NCI-H187 (cell line): ENCODE results near the gene MYO1H.
A peak's percentile ranks its signal among the peaks of the same experiment; 100 is the strongest.
"Not testable (repeated sequence)": the region's sequence is repeated elsewhere in the genome, so short reads cannot be mapped to it uniquely, and the experiment has no call there.

Source experiments
- DNase-seq, 2 experiments: peaks; one replicate each; lab custom pipeline; 2025; lab: John Stamatoyannopoulos, UW

The MYO1H gene

DNA sequence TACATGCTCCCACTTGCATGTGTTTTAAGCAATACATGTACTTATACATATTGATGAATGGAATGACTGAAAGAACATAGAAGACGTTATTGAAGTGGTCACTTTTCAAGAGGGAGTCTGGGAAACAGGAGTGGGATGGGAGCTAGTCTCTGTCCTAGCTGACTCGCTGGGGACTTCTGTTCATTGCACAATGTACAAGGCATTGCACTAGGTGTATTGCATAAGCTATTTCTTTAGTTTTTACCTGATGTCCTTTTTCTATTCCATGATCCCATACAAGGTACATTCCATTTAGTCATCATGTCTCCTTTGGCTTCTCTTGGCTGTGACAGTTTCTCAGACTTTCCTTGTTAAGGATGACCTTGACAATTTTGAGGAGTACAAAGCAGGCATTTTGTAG, 4.0 kb upstream of the MYO1H start:
- DNase-seq, result no peak

DNA sequence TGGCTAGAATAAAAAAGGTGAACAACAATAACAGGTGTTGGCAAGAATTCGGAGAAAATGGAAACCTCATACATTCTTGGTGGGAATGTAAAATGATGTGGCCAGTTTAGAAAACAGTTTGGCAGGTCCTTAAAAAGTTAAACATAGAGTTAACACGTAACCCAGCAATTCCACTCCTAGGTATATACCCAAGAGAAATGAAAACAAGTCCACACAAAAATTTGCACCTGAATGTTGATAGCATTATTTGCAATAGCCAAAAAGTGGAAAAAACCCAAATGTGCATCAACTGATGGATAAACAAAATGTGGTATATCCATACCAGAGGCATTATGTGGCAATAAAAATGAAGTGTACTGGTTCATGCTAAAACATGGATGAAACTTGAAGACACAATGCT, 2.3 kb upstream of the MYO1H start:
- DNase-seq, result no peak

DNA sequence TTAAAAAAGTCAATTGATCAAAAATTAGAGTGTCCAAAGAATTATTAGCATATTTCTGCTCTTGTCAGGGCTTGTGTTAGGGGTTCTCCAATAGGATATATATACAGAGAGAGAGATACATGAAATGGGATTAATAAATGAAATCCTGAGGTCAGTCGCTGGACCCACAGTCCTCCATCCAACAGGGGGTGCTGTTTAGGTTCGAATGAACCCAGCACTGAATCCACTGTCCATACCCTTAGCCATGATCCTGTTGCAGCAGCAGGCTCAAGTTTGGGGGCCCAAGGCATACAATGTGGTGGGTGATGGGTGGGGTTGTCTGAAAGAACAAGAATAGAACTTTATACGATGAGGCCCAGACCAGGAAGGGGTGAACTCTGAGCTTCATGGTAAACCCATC, 780 bp upstream of the MYO1H start:
- DNase-seq, result no peak

DNA sequence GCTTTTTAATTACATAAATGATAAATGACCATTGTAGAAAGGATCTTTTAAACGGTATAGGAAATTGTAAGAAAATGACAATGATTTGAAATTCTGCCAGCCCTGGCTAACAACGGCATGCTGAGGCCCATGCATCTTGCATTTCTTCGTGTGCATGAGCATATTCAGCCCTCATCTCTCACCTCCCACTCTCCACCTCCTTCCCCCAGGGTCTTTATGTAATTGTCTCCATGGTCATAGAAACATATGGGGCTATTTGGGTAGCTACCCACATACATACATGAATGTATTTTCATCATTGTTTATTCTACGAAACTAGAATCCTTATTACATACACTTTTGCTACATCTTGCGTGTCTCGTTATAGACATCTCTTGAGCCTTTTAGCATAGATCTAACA, 4.5 kb downstream of the MYO1H start:
- DNase-seq, result no peak

DNA sequence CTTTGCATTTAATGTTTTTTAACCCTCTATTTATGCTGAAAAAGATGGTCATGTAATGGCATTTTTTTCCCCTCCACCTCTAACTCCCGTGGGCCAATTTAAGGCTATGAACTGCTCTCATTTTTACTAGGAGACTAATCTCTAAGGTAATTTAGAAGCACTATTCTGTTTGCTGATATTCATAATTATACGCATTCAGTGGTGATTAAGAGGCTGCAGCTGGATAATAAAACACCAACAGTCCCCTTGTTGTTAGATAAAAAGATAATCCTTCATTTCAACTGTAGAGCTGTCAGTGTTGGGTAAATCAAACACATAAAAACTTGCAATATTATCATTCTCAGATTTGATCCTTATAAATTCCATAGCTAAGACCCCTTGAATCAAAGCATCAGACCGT, 8.9 kb downstream of the MYO1H start:
- no peak for DNase-seq

DNA sequence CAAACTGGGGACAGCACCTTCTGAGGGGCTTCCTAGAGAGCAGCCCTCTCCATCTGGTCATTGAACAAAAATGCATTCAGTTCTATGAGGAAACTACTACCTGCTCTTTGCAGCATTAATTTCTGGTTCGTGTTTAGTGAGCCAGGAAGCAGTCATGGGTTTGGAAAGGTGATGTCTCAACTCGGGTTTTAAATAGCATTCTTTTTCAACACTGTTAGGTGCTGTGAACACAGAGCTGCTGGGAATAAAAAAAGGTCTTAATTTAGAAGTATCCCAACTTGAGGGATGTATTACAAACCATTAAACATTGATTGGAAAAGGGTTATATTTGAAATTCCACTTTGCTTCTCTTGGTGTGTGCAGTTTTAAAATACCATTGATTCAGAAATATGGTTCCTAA, 9.3 kb downstream of the MYO1H start:
- no peak for DNase-seq

DNA sequence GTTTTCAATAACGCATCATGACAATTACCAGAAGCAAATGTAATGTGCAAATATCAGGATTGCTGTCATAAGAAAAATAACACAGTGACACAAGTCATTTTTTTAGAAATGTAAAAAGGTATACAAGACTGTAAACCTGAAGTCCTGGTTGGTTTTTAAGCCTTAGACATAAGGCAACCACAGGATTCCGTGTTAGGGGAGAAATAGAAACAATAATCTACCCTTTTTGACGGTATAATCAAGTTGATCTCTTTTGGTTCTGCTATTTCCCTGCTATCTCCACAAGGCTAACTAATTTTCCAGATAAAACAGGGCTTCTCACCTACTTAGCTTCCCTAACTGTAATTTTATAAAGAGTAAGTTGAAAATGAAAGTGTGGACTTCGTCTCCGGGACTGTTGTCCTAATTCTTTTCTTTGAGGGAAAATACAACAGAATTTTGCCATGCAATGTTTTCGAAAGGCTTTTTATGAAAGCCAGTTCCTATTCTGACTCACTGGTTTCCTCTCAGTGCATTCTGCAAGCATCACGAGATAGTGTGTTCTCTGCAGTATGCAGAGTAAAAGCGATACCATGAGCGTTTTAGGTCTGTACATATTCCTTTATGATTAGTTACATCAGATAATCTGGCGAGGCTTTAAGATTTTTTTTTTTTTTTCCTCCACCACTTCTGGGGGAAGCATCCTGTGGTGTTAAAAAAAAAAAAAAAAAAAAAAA, 10.6 kb downstream of the MYO1H start:
- DNase-seq, result no peak

DNA sequence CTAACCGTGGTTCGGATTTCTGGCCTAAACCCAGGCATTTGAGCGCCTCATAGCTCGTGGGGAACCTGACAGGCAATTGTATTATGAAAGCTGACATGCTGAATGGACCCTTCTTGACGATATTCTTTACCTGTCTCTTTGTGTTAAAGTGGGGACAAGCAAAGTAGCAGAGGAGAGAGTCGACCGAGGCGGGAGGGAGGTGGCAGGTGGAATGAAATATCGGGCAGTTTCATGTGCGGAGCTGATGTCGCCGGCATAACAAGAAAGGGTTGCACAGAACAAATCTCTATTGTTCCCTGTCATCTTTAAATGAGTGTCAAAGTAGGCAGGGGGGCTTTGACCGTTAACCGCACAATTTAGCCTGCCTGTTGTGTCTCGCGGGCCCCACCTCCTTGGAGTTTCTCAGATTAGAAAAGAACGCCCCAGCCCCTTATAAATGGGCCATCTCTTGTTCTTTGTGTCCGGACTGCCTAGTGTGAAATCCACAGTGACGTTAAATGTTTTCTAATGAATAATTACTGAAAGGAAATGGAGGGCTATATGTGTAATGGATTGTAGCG, 11.5 kb downstream of the MYO1H start:
- DNase-seq, result no peak

DNA sequence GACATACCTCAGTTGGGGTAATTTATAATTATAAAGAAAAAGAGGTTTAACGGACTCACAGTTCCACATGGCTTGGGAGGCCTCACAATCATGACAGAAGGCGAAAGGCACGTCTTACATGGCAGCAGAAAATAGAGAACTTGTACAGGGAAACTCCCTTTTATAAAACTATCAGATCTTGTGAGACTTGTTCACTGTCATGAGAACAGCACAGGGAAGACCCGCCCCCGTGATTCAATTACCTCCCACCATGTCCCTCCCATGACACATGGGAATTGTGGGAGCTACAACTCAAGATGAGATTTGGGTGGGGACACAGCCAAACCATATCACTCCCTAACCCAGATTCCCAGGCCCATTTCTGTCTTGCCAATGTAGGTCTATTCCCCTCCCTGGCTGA, 22.1 kb downstream of the MYO1H start:
- DNase-seq, result no peak

DNA sequence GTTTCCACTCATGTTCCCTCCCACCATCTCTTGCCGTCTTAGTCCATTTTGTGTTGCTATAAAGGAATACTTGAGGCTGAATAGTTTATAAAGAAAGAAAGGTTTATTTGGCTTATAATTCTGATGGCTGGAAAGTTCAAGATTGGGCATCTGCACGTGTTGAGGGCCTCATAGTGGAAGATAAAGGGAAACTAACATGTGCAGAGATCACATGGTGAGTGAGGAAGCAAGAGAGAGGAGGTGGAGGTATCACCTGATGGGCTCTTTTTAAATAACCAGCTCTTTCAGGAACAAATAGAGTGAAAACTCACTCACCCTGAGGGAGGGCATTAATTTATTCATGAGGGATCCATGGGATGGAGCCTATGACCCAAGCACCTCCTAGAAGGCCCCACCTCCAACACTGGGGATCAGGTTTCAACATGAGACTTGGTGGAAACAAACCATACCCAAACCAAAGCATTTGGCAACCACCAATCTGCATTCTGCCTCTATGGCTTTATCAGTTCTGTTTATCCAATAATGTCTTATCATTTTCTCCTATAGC, 29.5 kb downstream of the MYO1H start:
- DNase-seq, result no peak

DNA sequence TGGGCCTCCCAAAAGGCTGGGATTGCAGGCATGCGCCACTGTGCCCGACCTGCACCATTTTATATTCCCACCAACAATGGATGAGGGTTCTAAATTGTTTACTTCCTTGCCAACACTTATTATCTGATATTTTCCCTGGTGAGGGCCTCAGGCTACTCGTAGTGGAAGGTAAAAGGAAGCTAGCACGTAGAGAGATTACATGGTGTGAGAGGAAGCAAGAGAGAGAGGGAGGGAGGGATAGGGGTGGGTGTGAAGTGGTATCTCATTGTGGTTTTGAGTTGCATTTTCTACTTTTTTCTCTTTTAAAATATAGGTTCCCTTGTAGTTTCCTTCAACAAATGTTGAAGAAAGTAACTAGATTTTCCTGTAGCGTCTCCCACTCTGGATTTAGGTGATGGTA, 30.9 kb downstream of the MYO1H start:
- DNase-seq, result no peak

DNA sequence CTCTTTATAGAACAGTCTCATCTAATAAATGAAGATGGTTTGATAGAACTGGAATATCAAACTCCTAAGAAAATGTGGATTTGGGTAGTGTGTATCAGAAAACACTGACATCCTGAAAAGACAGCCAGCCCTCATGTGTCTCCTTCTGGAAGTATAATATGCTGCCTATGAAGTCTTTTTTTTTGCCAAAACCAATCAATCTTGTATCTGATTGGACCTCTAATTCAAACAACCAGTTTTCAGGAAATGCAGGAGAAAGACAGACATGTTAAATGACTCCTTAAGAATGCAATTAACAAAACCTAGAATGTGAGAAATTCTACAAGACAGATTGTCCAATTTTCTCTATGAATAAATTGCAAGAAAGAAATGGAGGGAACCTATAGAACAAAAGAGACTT, 34.3 kb downstream of the MYO1H start:
- DNase-seq, result no peak

DNA sequence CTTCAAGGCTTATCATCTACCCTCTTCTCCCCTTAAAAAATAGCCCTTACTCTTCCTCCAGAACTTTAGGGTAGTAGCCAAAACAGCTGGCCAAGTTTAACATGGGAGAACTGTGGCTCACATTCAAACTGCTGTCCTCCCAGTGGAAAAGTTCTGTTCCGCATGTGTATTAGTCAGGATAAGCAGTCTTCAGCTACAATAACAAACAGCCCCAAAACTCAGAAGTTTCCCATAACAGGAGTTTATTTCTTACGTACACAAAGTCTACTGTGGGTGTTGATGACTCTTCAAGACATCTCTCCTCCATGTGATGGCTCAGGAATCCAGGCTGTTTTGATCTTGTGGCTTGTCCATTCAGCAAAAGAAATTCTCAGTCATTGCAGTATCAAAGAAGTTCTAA, 35.5 kb downstream of the MYO1H start:
- DNase-seq, result no peak

DNA sequence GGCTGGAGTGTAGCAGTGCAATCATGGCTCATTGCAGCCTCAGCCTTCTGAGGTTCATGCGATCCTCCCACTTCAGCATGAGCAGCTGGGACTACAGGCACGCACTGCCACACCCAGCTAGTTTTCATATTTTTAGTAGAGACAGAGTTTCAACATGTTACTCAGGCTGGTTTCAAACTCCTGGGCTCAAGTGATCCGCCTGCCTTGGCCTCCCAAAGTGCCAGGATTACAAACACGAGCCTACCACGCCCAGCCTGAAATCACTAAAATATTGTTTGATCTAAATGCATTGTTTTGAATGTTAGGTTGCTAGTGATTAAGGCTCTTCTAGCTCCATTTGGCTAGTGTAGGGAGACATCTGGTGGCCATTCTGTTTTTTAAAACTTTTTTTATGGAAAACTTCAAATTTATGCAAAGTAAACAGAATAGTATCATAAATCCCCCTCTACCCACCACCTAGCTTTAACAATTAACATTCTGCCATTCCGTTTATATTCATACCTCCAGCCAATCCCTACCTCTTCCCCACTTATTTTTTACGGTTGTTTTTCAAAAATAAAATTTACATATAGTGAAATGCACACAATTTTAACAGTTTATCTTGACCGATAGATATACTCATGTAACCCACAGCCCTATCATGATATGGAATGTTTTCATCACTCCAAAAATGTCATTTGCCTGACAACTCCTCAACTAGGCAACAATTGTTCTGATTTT, 37.8 kb downstream of the MYO1H start:
- peak; percentile 38 to 51 for DNase-seq

DNA sequence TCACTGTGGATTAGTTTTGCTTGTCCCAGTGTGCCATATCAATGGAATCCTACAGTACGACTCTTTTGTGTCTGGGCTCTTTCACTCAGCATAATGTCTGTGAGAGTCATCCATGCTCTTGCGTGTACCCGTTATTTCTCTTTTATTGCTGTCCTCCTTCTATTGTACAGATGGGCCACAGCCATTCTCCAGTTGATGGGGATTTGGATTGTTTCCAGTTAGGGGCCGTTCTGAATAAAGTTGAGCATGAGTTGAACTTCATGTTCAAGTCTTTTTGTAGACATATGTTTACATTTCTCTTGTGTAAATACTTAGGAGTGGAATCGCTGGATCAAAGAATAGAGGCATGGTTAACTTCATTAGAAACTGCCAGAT, 38.3 kb downstream of the MYO1H start:
- no peak for DNase-seq

DNA sequence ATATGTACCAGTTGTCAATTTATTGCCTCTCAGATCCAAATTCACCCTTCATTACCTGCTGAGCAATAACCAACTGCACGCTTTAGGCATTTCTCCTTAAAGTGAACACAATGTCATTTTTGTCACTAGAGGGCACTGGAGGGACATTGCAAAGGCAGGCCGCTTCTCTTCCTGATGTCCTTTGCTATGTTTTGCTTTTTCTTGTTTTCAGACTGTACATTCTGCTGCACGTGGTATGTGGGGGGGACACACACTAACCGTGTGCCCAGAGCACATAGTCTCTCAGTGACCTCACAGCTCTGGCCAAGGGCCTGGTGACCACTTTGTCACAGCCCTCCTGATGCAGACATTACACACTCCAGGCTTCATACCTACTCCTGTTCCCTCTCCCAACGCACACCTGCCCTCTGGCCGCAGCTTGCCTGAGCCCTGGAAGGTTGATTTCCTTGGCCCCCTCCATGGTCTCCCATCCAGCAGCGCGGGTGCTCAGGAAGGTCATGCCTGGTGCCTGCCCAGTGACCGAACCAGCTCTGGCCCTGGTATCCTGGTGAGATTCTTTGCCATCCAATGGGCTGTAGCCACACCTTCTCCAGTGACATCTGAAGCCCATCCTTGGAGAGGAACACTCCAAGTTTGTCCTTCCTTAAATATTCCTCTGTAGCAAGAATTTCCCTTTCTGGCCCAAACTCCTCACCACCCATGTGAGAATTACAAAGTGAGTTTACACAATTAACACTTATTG, 39.9 kb downstream of the MYO1H start:
- DNase-seq, result peak in 1 of 2 experiments; percentile 22

DNA sequence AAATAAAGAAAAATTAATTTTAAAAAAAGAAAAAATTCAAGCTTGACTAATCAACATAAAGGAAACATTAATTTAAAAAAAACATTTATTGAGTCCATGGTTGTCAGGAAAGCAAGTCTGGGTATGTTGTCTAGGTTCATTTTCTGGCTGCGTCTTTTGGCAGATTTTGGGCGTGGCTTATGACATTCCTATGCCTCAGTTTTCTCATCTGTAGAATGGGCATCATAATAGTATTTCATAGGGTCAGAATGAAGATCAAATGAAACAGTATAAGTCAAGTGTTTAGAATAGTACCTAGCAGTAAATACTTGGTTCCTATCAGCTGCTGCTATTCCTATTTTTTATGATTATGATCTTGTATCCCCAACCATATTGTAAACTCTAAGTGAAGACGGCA, 40.5 kb downstream of the MYO1H start:
- no peak for DNase-seq

DNA sequence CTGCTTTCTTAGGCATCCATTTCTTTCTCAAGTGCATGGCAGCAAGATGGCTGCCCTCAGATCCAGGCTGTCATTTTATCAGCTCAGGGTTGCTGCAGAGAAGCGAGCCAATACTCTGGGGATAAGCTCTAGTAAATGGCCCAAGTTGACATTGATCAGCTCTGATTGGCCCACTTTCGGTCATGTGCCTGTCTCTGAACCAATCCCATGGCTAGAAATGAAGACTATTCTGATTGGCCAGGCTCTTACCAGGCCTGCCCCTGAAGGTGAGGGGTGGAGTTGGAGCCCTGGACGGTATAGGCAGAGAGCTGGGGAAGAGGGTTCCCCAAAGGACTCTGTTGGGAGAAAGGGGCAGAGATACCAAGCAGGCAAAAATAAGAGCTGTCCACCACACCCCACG, 41.4 kb downstream of the MYO1H start:
- DNase-seq, result no peak

DNA sequence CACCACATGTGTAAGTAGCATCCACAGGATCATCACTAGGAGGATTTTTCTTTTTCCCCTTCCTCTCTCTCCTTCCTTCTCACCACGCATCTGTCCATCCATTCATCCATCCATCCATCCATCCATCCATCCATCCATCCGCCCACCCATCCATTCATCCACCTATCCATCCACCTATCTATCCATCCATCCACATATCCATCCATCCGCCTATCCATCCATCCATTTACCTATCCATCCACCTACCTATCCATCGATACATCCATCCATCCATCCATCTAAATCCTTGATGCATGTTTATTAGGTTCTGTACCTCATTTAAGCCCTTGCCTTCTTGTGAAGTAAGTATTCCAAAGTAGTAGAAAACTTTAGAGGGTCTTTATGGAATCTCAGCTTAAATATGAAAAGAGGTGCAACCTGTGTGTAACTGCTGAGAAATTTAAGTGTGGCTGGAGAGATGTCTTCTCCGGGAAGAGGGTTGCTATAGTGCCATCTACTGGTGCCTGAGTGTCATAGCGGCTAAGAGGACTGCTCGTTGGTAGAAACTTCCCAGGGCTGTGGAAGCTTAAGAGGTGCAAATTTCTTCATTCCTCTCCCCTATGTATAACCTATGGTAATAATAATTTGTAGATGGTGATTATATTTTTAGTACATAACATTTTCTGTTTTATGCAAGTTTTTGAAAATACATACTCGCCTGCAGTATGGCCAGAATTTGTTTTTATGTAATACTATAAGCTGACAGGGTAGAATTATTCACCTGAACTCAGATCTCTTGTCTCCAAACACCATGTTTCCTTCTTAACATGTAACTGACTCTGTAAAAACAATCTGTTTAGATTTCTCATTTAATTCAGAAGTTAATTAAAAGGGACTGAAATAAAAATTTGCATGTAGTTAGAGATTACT, 46.0 kb downstream of the MYO1H start:
- peak; percentile 28 to 74 for DNase-seq

DNA sequence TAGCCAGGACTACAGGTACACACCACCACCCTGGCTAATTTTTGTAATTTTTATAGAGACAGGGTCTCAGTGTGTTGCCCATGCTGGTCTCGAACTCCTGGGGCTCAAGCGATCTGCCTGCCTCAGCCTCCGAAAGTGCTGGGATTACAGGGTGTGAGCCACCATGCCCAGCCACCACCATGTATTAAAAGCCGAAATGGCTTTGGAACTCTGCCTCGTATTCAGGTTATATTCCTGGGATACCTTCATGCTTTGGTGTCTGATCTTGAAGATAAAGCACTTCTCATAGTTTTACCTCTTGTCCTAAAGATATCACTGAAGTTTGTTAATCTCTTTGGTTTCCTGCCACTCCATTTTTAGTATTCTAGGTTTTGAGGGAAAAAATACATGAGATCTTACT, 47.2 kb downstream of the MYO1H start:
- no peak for DNase-seq

DNA sequence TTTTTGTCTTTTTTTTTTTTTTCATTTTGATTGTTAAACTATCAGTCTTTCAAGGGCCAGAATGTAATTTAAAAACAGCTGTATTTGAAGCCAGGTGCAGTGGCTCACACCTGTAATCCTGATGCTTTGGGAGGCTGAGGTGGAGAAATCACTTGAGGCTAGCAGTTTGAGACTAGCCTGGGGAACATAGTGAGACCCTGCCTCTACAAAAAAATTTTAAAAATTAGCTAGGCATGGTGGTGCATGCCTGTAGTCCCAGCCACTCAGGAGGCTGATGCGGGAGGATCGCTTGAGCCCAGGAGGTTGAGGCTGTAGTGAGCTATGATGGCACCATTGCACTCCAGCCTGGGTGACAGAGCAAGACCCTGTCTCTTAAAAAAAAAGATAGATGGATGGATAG, 57.1 kb downstream of the MYO1H start:
- not testable (repeated sequence) for DNase-seq

DNA sequence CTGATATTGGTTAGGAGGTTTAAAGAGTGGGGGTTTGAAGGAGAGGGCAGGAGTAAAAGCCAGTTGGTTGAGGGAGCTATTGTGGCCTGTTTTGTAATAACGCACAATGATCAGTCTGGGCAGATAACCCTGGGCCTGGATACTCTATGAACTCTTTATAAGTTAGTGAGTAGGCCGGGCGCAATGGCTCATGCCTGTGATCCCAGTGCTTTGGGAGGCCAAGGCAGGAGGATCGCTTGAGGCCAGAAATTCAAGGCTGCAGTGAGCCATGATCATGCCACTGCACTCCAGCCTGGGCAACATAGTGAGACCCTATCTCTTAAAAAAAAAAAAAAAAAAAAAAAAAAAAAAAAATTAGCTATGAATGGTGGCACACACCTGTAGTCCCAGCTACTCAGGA, 58.4 kb downstream of the MYO1H start:
- DNase-seq, result not testable (repeated sequence)
